GM12892 (cell line): Measurements from ENCODE around the gene MAPRE2.

Experiments
- POLR2A ChIP-seq: IDR thresholded peaks from 2 replicates; pipeline ENCODE4 v1.6.1; 2011; ENCODE audit warnings: low read depth, low read length, control low read depth
- POLR2AphosphoS5 ChIP-seq: IDR thresholded peaks from 2 replicates; pipeline ENCODE4 v1.6.1; 2011; ENCODE audit warnings: low read depth, low read length, control low read depth
- TAF1 ChIP-seq: IDR thresholded peaks from 2 replicates; pipeline ENCODE4 v1.6.1; 2011; ENCODE audit warnings: low read depth, mild to moderate bottlenecking, control low read depth, low read length, borderline replicate concordance

DNA sequence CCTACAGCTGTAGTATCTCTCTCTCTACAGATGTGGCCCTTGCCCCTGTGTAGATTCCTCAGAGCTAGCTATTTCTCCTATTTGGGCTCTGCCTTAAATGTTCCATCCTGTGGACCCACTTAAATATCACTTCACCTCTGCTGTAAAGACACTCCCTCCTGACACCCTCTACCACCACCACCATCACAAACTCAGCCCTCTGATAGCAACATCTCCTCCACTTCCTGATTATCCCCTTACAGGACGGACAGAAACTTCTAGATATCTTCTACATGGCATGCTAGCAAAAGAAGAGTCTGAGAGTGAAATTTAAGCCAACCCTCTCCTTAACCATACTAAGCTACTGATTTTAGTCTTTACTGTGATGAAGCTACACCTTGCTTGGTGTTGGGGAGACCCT, 3.2 kb upstream of the MAPRE2 start:
- TF ChIP-seq POLR2AphosphoS5 (no peak), TAF1 (no peak), POLR2A (no peak)
